ENCODE measurements around the gene ARHGAP24. TPM values are rescaled to one million over a fixed set of nuclear protein-coding genes. Genes with fewer than 3 reads are reported as not detected.

The ARHGAP24 gene
- total RNA-seq, 2 experiments from 2014 or later = 0.30 to 0.53 TPM

- Histone ChIP-seq H3K4me1 (ENCODE audit: insufficient read depth, low read length) (no peaks in the 10 kb centered on the region), H3K27me3 (ENCODE audit: control insufficient read depth in 1 of 2, insufficient read depth in 2 of 2, low read length in 2 of 2) (no peaks in the 10 kb centered on the region), H3K27ac (ENCODE audit: low read depth in 1 of 2, low read length in 2 of 2) (no peak overlapping the region), H3K9me3 (ENCODE audit: control insufficient read depth in 1 of 2, insufficient read depth in 1 of 2, low read length in 2 of 2) (no peaks in the 10 kb centered on the region), H3K36me3 (ENCODE audit: insufficient read depth, low read length) (no peaks in the 10 kb centered on the region), H3K4me3 (ENCODE audit: low read length) (no peak overlapping the region)
- TF ChIP-seq CTCF (IDR thresholded peaks at IDR 0.05) = no peak
- ATAC-seq (ENCODE audit: poor library complexity) (no peak), DNase-seq (no peak)
- Mint-ChIP-seq H3K27ac (no peak overlapping the region), H3K27me3 (no peaks in the 10 kb centered on the region), H3K4me3 (no peak overlapping the region), H3K36me3 (ENCODE audit: low read depth) (no peaks in the 10 kb centered on the region), H3K4me1 (ENCODE audit: low read depth) (no peaks in the 10 kb centered on the region), H3K9me3 (no peaks in the 10 kb centered on the region)
- ChIA-PET POLR2A (no interaction called here), CTCF (no interaction called here)
- intact Hi-C loops (cut with DNase I, micrococcal nuclease) = no loop called here
Measured at GRCh38 chr4:85826060-85826678, 351.2 kb downstream of the ARHGAP24 start.

GRCh38 chr4:85828027-85828890 is 353.3 kb downstream of the ARHGAP24 start:
- Histone ChIP-seq H3K27me3 (ENCODE audit: control insufficient read depth in 1 of 2, insufficient read depth in 2 of 2, low read length in 2 of 2) (no peaks in the 10 kb centered on the region), H3K36me3 (ENCODE audit: insufficient read depth, low read length) (no peaks in the 10 kb centered on the region), H3K27ac (ENCODE audit: low read depth in 1 of 2, low read length in 2 of 2) (no peak overlapping the region), H3K4me1 (ENCODE audit: insufficient read depth, low read length) (no peaks in the 10 kb centered on the region), H3K9me3 (ENCODE audit: control insufficient read depth in 1 of 2, insufficient read depth in 1 of 2, low read length in 2 of 2) (no peaks in the 10 kb centered on the region), H3K4me3 (ENCODE audit: low read length) (no peak overlapping the region)
- H3K36me3 Mint-ChIP-seq (ENCODE audit: low read depth) = no peaks in the 10 kb centered on the region
- no peak overlapping the region for H3K27ac Mint-ChIP-seq
- H3K4me1 Mint-ChIP-seq (ENCODE audit: low read depth) = no peaks in the 10 kb centered on the region
- H3K9me3 Mint-ChIP-seq = no peaks in the 10 kb centered on the region
- CTCF ChIA-PET = no interaction called here
- TF ChIP-seq CTCF (IDR thresholded peaks at IDR 0.05) = no peak
- DNase-seq (no peak), ATAC-seq (ENCODE audit: poor library complexity) (no peak)
- no peaks in the 10 kb centered on the region for H3K27me3 Mint-ChIP-seq
- H3K4me3 Mint-ChIP-seq = no peak overlapping the region
- POLR2A ChIA-PET = no interaction called here
- intact Hi-C loops (cut with DNase I, micrococcal nuclease) = no loop called here

GRCh38 chr4:85829276-85830051 is 354.5 kb downstream of the ARHGAP24 start:
- no peak overlapping the region for H3K4me3 Mint-ChIP-seq
- POLR2A ChIA-PET = no interaction called here
- ATAC-seq (ENCODE audit: poor library complexity) (no peak), DNase-seq (no peak)
- intact Hi-C loops (cut with DNase I, micrococcal nuclease) = no loop called here
- H3K27me3 ChIP-seq (ENCODE audit: control insufficient read depth in 1 of 2, insufficient read depth in 2 of 2, low read length in 2 of 2) = no peaks in the 10 kb centered on the region
- no peak for TF ChIP-seq CTCF (IDR thresholded peaks at IDR 0.05)
- no peak overlapping the region for H3K27ac ChIP-seq (ENCODE audit: low read depth in 1 of 2, low read length in 2 of 2)
- H3K9me3 Mint-ChIP-seq = no peaks in the 10 kb centered on the region
- no peak overlapping the region for H3K27ac Mint-ChIP-seq
- H3K4me1 Mint-ChIP-seq (ENCODE audit: low read depth) = no peaks in the 10 kb centered on the region
- H3K9me3 ChIP-seq (ENCODE audit: control insufficient read depth in 1 of 2, insufficient read depth in 1 of 2, low read length in 2 of 2) = no peaks in the 10 kb centered on the region
- no peaks in the 10 kb centered on the region for H3K36me3 ChIP-seq (ENCODE audit: insufficient read depth, low read length)
- H3K4me3 ChIP-seq (ENCODE audit: low read length) = no peak overlapping the region
- CTCF ChIA-PET = no interaction called here
- no peaks in the 10 kb centered on the region for H3K4me1 ChIP-seq (ENCODE audit: insufficient read depth, low read length)
- no peaks in the 10 kb centered on the region for H3K36me3 Mint-ChIP-seq (ENCODE audit: low read depth)
- no peaks in the 10 kb centered on the region for H3K27me3 Mint-ChIP-seq

Data from CD4-positive, alpha-beta T cell (primary cell).